Head of caudate nucleus (tissue), 42 donors: ENCODE results near the gene HAPLN3.

Experiments
- DNase-seq, 42 donors: peaks; one replicate each; pipeline versions ENCODE4 v3.0.0 to v3.0.0-alpha.2; 2020 to 2021; ENCODE audit warnings: mixed read lengths in 7 of 42
- intact Hi-C: fragments of 100-400 bp; cut with DNase I; formaldehyde crosslinking; loops from one replicate; pipeline ENCODE4 v1.15.0; 2022

Gene HAPLN3

GRCh38 chr15:88874275-88874674 is 21.1 kb downstream of the HAPLN3 start:
- DNase-seq, result no peak
- intact Hi-C loops, result no loop called here

GRCh38 chr15:88873786-88874185 is 21.6 kb downstream of the HAPLN3 start:
- intact Hi-C loops, result no loop called here
- DNase-seq, result no peak

GRCh38 chr15:88872706-88873105 is 22.6 kb downstream of the HAPLN3 start:
- intact Hi-C loops, result no loop called here
- no peak for DNase-seq

GRCh38 chr15:88872106-88872505 is 23.2 kb downstream of the HAPLN3 start:
- intact Hi-C loops, result no loop called here
- no peak for DNase-seq

GRCh38 chr15:88871313-88871712 is 24.0 kb downstream of the HAPLN3 start:
- intact Hi-C loops, result no loop called here
- DNase-seq, result no peak

- intact Hi-C loops, result no loop called here
- DNase-seq, result no peak
Measured at GRCh38 chr15:88866295-88866881, 29.0 kb downstream of the HAPLN3 start.

GRCh38 chr15:88865498-88866099 is 29.7 kb downstream of the HAPLN3 start:
- intact Hi-C loops, result no loop called here
- no peak for DNase-seq

- intact Hi-C loops, result no loop called here
- DNase-seq, result no peak
Measured at GRCh38 chr15:88864861-88865497, 30.4 kb downstream of the HAPLN3 start.

- intact Hi-C loops, result no loop called here
- no peak for DNase-seq
Measured at GRCh38 chr15:88863412-88863811, 31.9 kb downstream of the HAPLN3 start.

- intact Hi-C loops, result no loop called here
- DNase-seq, result no peak
Measured at GRCh38 chr15:88860212-88860611, 35.1 kb downstream of the HAPLN3 start.

GRCh38 chr15:88859550-88859949 is 35.8 kb downstream of the HAPLN3 start:
- intact Hi-C loops, result no loop called here
- DNase-seq, result no peak

- intact Hi-C loops, result no loop called here
- DNase-seq, result no peak
Measured at GRCh38 chr15:88858934-88859333, 36.4 kb downstream of the HAPLN3 start.

GRCh38 chr15:88852476-88852875 is 42.9 kb downstream of the HAPLN3 start:
- DNase-seq, result no peak
- intact Hi-C loops, result no loop called here

GRCh38 chr15:88849376-88850072 is 45.8 kb downstream of the HAPLN3 start:
- intact Hi-C loops, result no loop called here
- DNase-seq, result no peak

GRCh38 chr15:88848203-88848602 is 47.1 kb downstream of the HAPLN3 start:
- no peak for DNase-seq
- intact Hi-C loops, result no loop called here

- no peak for DNase-seq
- intact Hi-C loops, result no loop called here
Measured at GRCh38 chr15:88847144-88847543, 48.2 kb downstream of the HAPLN3 start.

GRCh38 chr15:88845616-88846015 is 49.7 kb downstream of the HAPLN3 start:
- DNase-seq, result no peak
- intact Hi-C loops, result no loop called here

GRCh38 chr15:88844749-88845386 is 50.5 kb downstream of the HAPLN3 start:
- DNase-seq, result no peak
- intact Hi-C loops, result no loop called here

- no peak for DNase-seq
- intact Hi-C loops, result no loop called here
Measured at GRCh38 chr15:88843334-88843733, 52.0 kb downstream of the HAPLN3 start.

- intact Hi-C loops, result no loop called here
- no peak for DNase-seq
Measured at GRCh38 chr15:88842156-88842555, 53.2 kb downstream of the HAPLN3 start.
